HT1080 (cell line): ENCODE data around the gene VPS45. TPM values are rescaled to one million over a fixed set of nuclear protein-coding genes. Genes with fewer than 3 reads are reported as not detected.

Experiments used
- DNase-seq: peaks from one replicate; pipeline ENCODE4 v3.0.0-alpha.2; 2015; ENCODE audit warnings: low read depth
- total RNA-seq: library from RNA; depleted of rRNA; stranded (reverse); fragments of >200 nt; shearing (Covaris generic); gene quantifications from 2 replicates; pipeline ENCODE4 v1.2.3, GENCODE V29; 2014; rRNA removed

VPS45 gene
- total RNA-seq, 1 experiment from 2014 or later = 28.5 TPM

DNA sequence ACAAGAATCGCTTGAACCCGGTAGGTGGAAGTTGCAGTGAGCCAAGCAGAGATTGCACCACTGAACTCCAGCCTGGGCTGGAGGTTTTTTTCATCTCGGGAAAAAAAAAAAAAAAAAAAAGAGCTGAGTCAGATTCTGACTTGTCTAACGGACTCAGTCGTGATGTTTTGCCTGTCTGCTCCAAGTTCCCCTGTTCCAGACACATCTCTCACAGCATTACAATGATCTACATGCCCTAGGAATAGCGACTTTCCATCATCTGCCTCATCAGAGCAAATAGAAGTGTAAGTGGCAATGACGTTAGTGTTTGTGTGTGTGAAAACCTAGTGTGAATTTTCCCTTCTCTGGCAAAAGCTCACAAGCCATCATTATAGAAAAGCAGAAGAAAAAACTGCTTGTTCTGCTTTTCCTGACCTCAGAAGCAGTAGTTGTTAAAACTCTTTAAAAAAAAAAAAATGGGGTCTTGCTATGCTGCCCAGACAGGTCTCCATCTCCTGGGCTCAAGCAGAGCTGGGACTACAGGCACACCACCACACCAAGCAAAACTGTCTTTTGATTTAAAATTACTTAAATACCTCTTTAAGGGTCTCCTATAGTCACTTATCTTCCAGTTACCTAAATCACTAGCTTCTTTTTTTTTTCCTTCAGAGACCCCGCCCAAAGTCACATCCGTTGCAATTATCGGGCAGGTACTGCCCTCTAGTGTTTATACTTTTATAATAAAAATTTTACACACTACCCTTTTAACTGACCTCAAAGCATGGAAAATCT is 119.4 kb downstream of the VPS45 start:
- DNase-seq = peak; percentile 87

DNA sequence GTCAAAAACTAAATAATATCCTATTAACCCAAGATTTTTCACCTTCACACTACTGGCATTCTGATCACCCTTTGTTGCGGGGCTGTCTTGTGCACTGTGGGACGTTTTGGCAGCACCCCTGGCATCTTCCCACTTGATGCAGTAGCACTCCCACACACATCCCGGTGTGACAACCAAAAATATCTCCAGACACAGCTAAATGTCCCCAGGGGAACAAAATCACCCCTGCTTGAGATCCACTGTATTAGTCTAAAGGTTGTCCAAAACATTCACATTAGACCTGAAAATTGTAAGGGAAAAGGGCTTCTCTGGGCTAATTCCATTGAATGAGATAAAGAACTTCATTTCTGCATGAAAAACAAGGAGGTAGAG is 120.0 kb downstream of the VPS45 start:
- DNase-seq = no peak

DNA sequence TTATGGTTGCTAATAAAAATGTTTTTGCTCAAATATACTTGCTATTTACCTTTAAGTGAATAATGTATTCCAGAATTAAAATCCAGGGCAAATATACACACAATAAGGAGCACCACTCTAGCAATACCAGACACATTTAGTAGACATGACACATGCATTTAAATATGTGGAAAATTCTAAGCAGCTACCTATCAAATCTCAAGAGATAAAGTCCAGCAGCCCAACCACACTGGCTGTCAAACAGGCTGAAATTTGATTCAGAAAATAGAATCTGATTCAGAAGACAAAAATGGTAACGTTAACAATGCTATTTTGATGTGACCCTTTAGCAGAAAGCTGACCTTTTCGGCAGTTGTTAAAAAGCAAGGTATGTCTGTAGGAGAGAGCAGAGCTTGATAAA is 124.4 kb downstream of the VPS45 start:
- peak; percentile 66 for DNase-seq

DNA sequence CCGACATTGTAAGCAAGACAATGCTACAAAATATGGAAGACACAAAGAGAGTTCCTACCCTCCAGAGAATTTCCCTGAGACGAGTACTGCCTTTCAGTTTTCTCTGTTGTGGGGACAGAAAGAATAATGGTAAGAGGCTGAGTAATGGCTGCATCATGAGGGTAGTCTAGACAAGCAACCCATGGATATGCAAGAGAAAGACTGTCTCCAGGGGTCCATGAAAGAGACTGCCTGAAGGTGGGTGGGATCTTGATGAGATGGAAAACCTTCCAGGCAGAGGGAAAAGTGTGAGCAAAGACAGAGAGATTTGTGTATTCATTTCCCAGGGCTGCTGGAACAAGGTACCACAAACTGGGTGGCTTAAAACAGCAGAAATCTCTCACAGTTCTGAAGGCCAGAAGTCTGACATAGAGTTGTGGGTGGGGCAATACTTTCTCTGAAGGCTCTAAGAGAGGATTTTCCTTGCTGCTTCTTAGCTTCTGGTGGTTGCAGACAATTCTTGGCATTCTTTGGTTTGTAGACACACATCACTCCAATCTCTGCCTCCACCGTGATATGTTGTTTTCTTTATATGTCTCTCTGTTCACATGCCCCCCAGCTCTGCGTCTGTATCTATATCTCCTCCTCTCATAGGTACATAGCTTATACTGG is 126.9 kb downstream of the VPS45 start:
- no peak for DNase-seq

Other genes starting within 250 kb of the VPS45 start
- 15.1 and 19.2 TPM in 2 replicates for gene BOLA1, start 168.2 kb upstream of the VPS45 start, total RNA-seq
- 23.1 and 27.7 TPM in 2 replicates for gene SV2A, start 149.9 kb upstream of the VPS45 start, total RNA-seq
- 21.4 and 35.8 TPM in 2 replicates for gene SF3B4, start 140.0 kb upstream of the VPS45 start, total RNA-seq
- gene MTMR11, start 130.9 kb upstream of the VPS45 start, total RNA-seq = 38.2 and 60.8 TPM in 2 replicates
- 5.7 and 10.7 TPM in 2 replicates for gene OTUD7B, start 57.0 kb upstream of the VPS45 start, total RNA-seq
- gene PLEKHO1, start 82.1 kb downstream of the VPS45 start, total RNA-seq = 45.1 and 50.1 TPM in 2 replicates
- 24.4 and 37.7 TPM in 2 replicates for gene ANP32E, start 168.3 kb downstream of the VPS45 start, total RNA-seq
- gene CA14, start 190.0 kb downstream of the VPS45 start, total RNA-seq = not detected in 2 replicates
- 134 and 160 TPM in 2 replicates for gene APH1A, start 201.2 kb downstream of the VPS45 start, total RNA-seq
- 0.47 and 0.84 TPM in 2 replicates for gene C1orf54, start 205.0 kb downstream of the VPS45 start, total RNA-seq
- gene CIART, start 214.8 kb downstream of the VPS45 start, total RNA-seq = 3.2 and 5.7 TPM in 2 replicates
- gene MRPS21, start 226.1 kb downstream of the VPS45 start, total RNA-seq = 72.0 and 99.7 TPM in 2 replicates